ENCODE data around the gene WDR73. TPM values are rescaled to one million over a fixed set of nuclear protein-coding genes. Genes with fewer than 3 reads are reported as not detected.
"Not testable (repeated sequence)": the region's sequence is repeated elsewhere in the genome, so short reads cannot be mapped to it uniquely, and the experiment has no call there.

Gene WDR73
- total RNA-seq, result 22.1 and 26.4 TPM in 2 replicates

- DNase-seq, result peak; percentile 97
Observed at GRCh38 chr15:84653910-84654688, at the start of gene WDR73. Gene WDR73 (minus strand): TSS chr15:84654283. CDS start chr15:84654274, 9 bp downstream.

GRCh38 chr15:84703808-84704207 lies 49.7 kb upstream of the WDR73 start:
- DNase-seq, result no peak

GRCh38 chr15:84702961-84703482 lies 48.9 kb upstream of the WDR73 start:
- DNase-seq, result peak; percentile 78

- no peak for DNase-seq
Observed at GRCh38 chr15:84699538-84700191, 45.6 kb upstream of the WDR73 start.

- DNase-seq, result no peak
Observed at GRCh38 chr15:84697236-84697990, 43.3 kb upstream of the WDR73 start.

GRCh38 chr15:84696757-84697156 lies 42.7 kb upstream of the WDR73 start:
- DNase-seq, result no peak

- DNase-seq, result no peak
Observed at GRCh38 chr15:84690342-84690741, 36.3 kb upstream of the WDR73 start.

- DNase-seq, result no peak
Observed at GRCh38 chr15:84689858-84690257, 35.8 kb upstream of the WDR73 start.

GRCh38 chr15:84686446-84686845 lies 32.4 kb upstream of the WDR73 start:
- DNase-seq, result not testable (repeated sequence)

- DNase-seq, result no peak
Observed at GRCh38 chr15:84685304-84685703, 31.2 kb upstream of the WDR73 start.

- DNase-seq, result no peak
Observed at GRCh38 chr15:84684092-84684491, 30.0 kb upstream of the WDR73 start.

- peak; percentile 67 for DNase-seq
Observed at GRCh38 chr15:84681831-84682230, 27.7 kb upstream of the WDR73 start.

- DNase-seq, result no peak
Observed at GRCh38 chr15:84671211-84671610, 17.1 kb upstream of the WDR73 start.

- no peak for DNase-seq
Observed at GRCh38 chr15:84669726-84670125, 15.6 kb upstream of the WDR73 start.

- no peak for DNase-seq
Observed at GRCh38 chr15:84668221-84668982, 14.3 kb upstream of the WDR73 start.

- DNase-seq, result peak; percentile 60
Observed at GRCh38 chr15:84666373-84666772, 12.3 kb upstream of the WDR73 start.

GRCh38 chr15:84661001-84661400 lies 6.9 kb upstream of the WDR73 start:
- no peak for DNase-seq

- no peak for DNase-seq
Observed at GRCh38 chr15:84659904-84660781, 6.1 kb upstream of the WDR73 start.

- no peak for DNase-seq
Observed at GRCh38 chr15:84658788-84659411, 4.8 kb upstream of the WDR73 start.

- peak; percentile 79 for DNase-seq
Observed at GRCh38 chr15:84658080-84658787, 4.2 kb upstream of the WDR73 start, which contains the start of gene NMB. Gene NMB (minus strand): TSS chr15:84658199. CDS start chr15:84658152, 47 bp downstream.

Data from dermis blood vessel endothelial cell (primary cell).